ENCODE data around the gene SEC16B. TPM values are rescaled to one million over a fixed set of nuclear protein-coding genes. Genes with fewer than 3 reads are reported as not detected.
A peak's percentile ranks its signal among the peaks of the same experiment; 100 is the strongest.

Gene SEC16B
- total and polyA plus RNA-seq, 8 donors = 3.3 to 53.9 (median 13.4) TPM

DNA sequence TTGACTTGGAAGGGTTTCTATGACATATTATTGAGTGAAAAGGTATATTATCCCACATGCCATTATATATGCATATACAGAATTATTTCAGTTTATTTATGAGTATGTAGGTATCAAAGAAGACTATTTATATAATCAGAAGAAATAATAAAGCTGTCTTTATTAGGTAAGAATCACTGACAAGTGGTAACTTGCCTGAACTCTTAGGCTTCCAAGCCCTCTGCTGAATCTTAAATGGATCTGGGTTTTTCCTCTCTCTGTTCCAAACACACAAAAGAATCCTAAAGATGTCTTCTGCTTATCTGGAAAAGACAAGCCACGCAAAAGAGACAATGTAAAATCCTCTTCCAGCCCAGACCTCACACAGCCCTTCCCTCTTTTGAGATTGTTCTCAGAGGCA, 14.9 kb upstream of the SEC16B start:
- intact Hi-C loops (cut with DNase I; ENCODE audit: low total_unique reads) = no loop called here
- TF ChIP-seq POLR2A (IDR thresholded peaks at IDR 0.05) (no peak), POLR2AphosphoS5 (IDR thresholded peaks at IDR 0.05) (no peak), EP300 (IDR thresholded peaks at IDR 0.05) (no peak)
- TF ChIP-seq, protein P1, sequence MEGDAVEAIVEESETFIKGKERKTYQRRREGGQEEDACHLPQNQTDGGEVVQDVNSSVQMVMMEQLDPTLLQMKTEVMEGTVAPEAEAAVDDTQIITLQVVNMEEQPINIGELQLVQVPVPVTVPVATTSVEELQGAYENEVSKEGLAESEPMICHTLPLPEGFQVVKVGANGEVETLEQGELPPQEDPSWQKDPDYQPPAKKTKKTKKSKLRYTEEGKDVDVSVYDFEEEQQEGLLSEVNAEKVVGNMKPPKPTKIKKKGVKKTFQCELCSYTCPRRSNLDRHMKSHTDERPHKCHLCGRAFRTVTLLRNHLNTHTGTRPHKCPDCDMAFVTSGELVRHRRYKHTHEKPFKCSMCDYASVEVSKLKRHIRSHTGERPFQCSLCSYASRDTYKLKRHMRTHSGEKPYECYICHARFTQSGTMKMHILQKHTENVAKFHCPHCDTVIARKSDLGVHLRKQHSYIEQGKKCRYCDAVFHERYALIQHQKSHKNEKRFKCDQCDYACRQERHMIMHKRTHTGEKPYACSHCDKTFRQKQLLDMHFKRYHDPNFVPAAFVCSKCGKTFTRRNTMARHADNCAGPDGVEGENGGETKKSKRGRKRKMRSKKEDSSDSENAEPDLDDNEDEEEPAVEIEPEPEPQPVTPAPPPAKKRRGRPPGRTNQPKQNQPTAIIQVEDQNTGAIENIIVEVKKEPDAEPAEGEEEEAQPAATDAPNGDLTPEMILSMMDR (IDR thresholded peaks at IDR 0.05) = no peak
- peaks cover 0 to 6% (median 2%) of the 10 kb centered on the region in 4 donors for H3K9me3 ChIP-seq
- peaks cover 0 to 13% (median 0%) of the 10 kb centered on the region in 4 donors for H3K36me3 ChIP-seq
- no peak overlapping the region for H3K27ac ChIP-seq
- no peaks in the 10 kb centered on the region for H3K27me3 ChIP-seq
- no peaks in the 10 kb centered on the region for H3K4me1 ChIP-seq
- H3K4me3 ChIP-seq = no peak overlapping the region
- DNase-seq = no peak
- WGBS, 5 donors = 79 to 97% (median 92%) methylated on average over 1 of the region's 1 CpG

DNA sequence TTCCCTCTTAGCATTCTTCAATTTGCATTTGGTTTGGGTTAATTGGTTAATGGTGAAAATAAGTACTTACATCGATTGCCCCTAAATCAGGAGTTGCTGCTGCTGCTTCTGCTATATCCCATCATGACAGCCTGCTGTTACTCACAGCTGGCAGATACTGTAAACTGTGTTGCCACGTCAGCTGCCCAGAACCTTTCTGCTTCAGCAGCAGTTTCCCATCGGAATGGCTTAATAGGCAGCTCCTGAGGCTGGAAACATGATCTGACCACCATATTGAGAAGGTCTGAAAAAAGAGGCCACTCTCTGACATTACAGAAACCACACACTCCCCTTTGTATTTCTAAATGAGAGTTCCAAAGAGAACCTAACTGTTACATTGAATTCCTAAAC, 14.3 kb upstream of the SEC16B start:
- DNase-seq = peak in 1 of 2 donors; percentile 89
- peak overlapping the region in 1 of 5 donors; percentile 3 for H3K27ac ChIP-seq
- no peaks in the 10 kb centered on the region for H3K4me1 ChIP-seq
- intact Hi-C loops (cut with DNase I; ENCODE audit: low total_unique reads) = no loop called here
- TF ChIP-seq, protein P1 (IDR thresholded peaks at IDR 0.05) = no peak
- TF ChIP-seq EP300 (IDR thresholded peaks at IDR 0.05) = no peak
- TF ChIP-seq POLR2A (IDR thresholded peaks at IDR 0.05) = no peak
- peak in 2 of 3 donors; percentile 35 to 60 for TF ChIP-seq POLR2AphosphoS5 (IDR thresholded peaks at IDR 0.05)
- WGBS, 5 donors = 52 to 78% (median 60%) methylated on average over 3 of the region's 3 CpGs
- no peaks in the 10 kb centered on the region for H3K9me3 ChIP-seq
- H3K4me3 ChIP-seq = no peak overlapping the region
- peaks cover 0 to 7% (median 0%) of the 10 kb centered on the region in 4 donors for H3K36me3 ChIP-seq
- H3K27me3 ChIP-seq = no peaks in the 10 kb centered on the region

DNA sequence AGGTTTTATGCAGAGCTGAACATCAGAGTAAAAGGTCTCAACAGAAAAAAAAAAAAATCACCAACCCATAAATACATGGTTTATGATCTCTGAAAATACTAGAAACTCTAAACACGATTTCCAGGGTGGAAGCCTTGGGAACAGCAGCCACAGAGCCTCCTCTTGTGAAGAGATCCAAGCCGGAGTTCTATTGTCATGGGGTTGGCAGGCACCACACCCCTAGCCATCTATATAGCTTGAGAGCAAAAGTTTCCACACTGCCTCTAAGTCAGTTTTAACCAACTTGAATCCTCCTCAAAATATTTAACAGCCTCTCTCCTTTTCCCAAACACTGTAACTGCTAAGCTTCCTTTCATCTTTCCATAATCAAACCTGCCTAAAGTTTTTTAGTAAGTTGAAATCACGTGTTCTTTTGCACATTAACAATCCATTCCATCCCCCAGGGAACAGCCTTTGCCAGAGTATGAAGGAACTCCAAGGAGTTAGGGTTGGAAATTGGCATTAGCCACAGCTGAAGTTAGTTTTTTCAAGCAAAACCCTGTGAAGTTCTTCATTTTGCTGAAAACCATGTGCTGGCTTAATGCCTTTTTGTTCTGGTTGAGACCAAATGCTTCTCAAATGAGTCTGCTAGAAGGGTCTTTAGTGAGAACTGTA, 13.8 kb upstream of the SEC16B start:
- Histone ChIP-seq H3K4me3 (no peak overlapping the region), H3K4me1 (no peaks in the 10 kb centered on the region), H3K27ac (peak overlapping the region in 1 of 5 donors; percentile 3), H3K27me3 (no peaks in the 10 kb centered on the region), H3K9me3 (no peaks in the 10 kb centered on the region), H3K36me3 (peaks cover 0 to 7% (median 0%) of the 10 kb centered on the region in 4 donors)
- intact Hi-C loops (cut with DNase I; ENCODE audit: low total_unique reads) = no loop called here
- peak in 1 of 2 donors; percentile 51 for DNase-seq
- TF ChIP-seq EP300 (IDR thresholded peaks at IDR 0.05) = no peak
- no peak for TF ChIP-seq POLR2AphosphoS5 (IDR thresholded peaks at IDR 0.05)
- TF ChIP-seq POLR2A (IDR thresholded peaks at IDR 0.05) = no peak
- TF ChIP-seq, protein P1 (IDR thresholded peaks at IDR 0.05) = no peak
- WGBS, 5 donors = 47 to 71% (median 55%) methylated on average over 3 of the region's 3 CpGs

DNA sequence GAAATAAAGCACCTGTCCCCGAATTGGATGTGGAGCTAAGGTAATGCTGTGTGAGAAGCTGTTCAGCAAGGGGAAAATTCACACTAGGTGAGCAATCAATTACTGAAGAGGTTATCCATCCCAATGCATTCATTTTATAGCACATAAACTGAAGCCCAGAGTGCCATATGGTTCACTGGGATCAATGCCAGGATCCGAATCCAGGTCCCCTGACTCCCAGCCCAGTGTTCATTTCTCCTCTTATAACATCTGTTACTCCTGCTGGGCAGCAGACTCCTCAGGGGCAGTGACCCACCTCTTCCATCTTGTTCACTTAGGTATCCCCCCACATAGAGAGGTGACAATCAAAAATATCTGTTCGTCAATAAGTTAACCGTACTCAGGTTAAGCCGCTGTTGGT, 13.2 kb upstream of the SEC16B start:
- TF ChIP-seq, protein P1 (IDR thresholded peaks at IDR 0.05) = no peak
- TF ChIP-seq POLR2A (IDR thresholded peaks at IDR 0.05) = no peak
- TF ChIP-seq POLR2AphosphoS5 (IDR thresholded peaks at IDR 0.05) = no peak
- no peak for TF ChIP-seq EP300 (IDR thresholded peaks at IDR 0.05)
- DNase-seq = peak in 1 of 2 donors; percentile 7
- 82 to 93% (median 91%) methylated on average over 5 of the region's 5 CpGs for WGBS, 5 donors
- Histone ChIP-seq H3K27me3 (no peaks in the 10 kb centered on the region), H3K9me3 (no peaks in the 10 kb centered on the region), H3K4me1 (no peaks in the 10 kb centered on the region), H3K4me3 (no peak overlapping the region), H3K27ac (no peak overlapping the region), H3K36me3 (peaks cover 0 to 7% (median 0%) of the 10 kb centered on the region in 4 donors)
- intact Hi-C loops (cut with DNase I; ENCODE audit: low total_unique reads) = no loop called here
